IMR-90 (cell line): ENCODE results near the gene SKAP1. TPM values are rescaled to one million over a fixed set of nuclear protein-coding genes. Genes with fewer than 3 reads are reported as not detected.

Experiments used
- ATAC-seq: fragments of 200-7000 bp; cut with Tn5 transposase; 2 replicates; pipeline ENCODE4 v1.9.1; 2020; ENCODE audit warnings: low read depth, mild to moderate bottlenecking, moderate library complexity
- BruUV-seq: library from RNA; stranded (reverse); fragments of 400-500 nt; replicated peaks from 2 replicates; lab custom pipeline; 2021; lab: Mats Ljungman, UMichigan
- CTCF ChIA-PET: fragments of 300-600 bp; formaldehyde crosslinking; extraction: SDS; loops from one replicate; lab custom pipeline; 2021; ENCODE audit warnings: antibody characterized with exemption; lab: Yijun Ruan, JAX
- POLR2A ChIA-PET: fragments of 300-600 bp; sonication (Branson Sonifier 250); formaldehyde crosslinking; loops from one replicate; lab custom pipeline; 2022; ENCODE audit warnings: antibody characterized with exemption; ENCODE audit not compliant: unreplicated experiment; lab: Charles Lee
- DNase-seq: peaks from one replicate; pipeline ENCODE4 v3.0.0; 2013
- H2AFZ ChIP-seq: replicated peaks from 2 replicates; pipeline ENCODE3; 2013; ENCODE audit warnings: low read length, mild to moderate bottlenecking; ENCODE audit not compliant: poor library complexity
- H2AK5ac ChIP-seq: 2 replicates; pipeline ENCODE4 v1.6.1; 2013; ENCODE audit warnings: low read depth, low read length, inconsistent platforms
- H2AK9ac ChIP-seq: replicated peaks from 2 replicates; pipeline ENCODE3; 2013; ENCODE audit warnings: mild to moderate bottlenecking, low read depth, low read length, moderate library complexity; ENCODE audit not compliant: poor library complexity
- H2BK120ac ChIP-seq: 2 replicates; pipeline ENCODE4 v1.6.1; 2013; ENCODE audit warnings: low read depth, low read length, inconsistent platforms
- H2BK15ac ChIP-seq: 3 replicates; pipeline ENCODE4 v1.6.1; 2013; ENCODE audit warnings: low read depth, low read length, inconsistent platforms
- H2BK20ac ChIP-seq: 2 replicates; pipeline ENCODE4 v1.6.1; 2013; ENCODE audit warnings: low read depth, mild to moderate bottlenecking, inconsistent platforms, low read length, moderate library complexity
- H2BK5ac ChIP-seq: 2 replicates; pipeline ENCODE4 v1.6.1; 2013; ENCODE audit warnings: mild to moderate bottlenecking, low read depth, low read length, inconsistent platforms; ENCODE audit not compliant: poor library complexity, severe bottlenecking
- H3K14ac ChIP-seq: replicated peaks from 2 replicates; pipeline ENCODE4 v1.6.1; 2013; ENCODE audit warnings: low read depth, low read length, inconsistent platforms
- H3K18ac ChIP-seq: 2 replicates; pipeline ENCODE4 v1.6.1; 2013; ENCODE audit warnings: low read depth, low read length, control low read depth
- H3K23ac ChIP-seq: 2 replicates; pipeline ENCODE4 v1.6.1; 2013; ENCODE audit warnings: low read depth, low read length, inconsistent platforms
- H3K27ac ChIP-seq: 2 replicates; pipeline ENCODE4 v1.5.1; 2013; ENCODE audit warnings: mild to moderate bottlenecking, control low read depth, low read length; ENCODE audit not compliant: insufficient read depth
- H3K27me3 ChIP-seq: 2 replicates; pipeline ENCODE4 v1.6.1; 2013; ENCODE audit warnings: low read length; ENCODE audit not compliant: control insufficient read depth, insufficient read depth
- H3K36me3 ChIP-seq: 2 replicates; pipeline ENCODE4 v1.6.1; 2013; ENCODE audit warnings: low read length, mixed read lengths; ENCODE audit not compliant: control insufficient read depth, insufficient read depth
- H3K4ac ChIP-seq: 2 replicates; pipeline ENCODE4 v1.6.1; 2013; ENCODE audit warnings: low read depth, low read length, inconsistent platforms
- H3K4me1 ChIP-seq: 2 replicates; pipeline ENCODE4 v1.6.1; 2013; ENCODE audit warnings: low read length, mixed read lengths; ENCODE audit not compliant: control insufficient read depth, insufficient read depth
- H3K4me2 ChIP-seq: 2 replicates; pipeline ENCODE4 v1.6.1; 2013; ENCODE audit warnings: low read depth, mild to moderate bottlenecking, control low read depth, low read length, moderate library complexity
- H3K4me3 ChIP-seq: 2 replicates; pipeline ENCODE4 v1.5.1; 2013; ENCODE audit warnings: low read depth, mild to moderate bottlenecking, control low read depth, low read length, moderate library complexity; ENCODE audit not compliant: insufficient read depth
- H3K56ac ChIP-seq: 2 replicates; pipeline ENCODE4 v1.6.1; 2013; ENCODE audit warnings: low read length, inconsistent platforms; ENCODE audit not compliant: insufficient read depth; ENCODE audit errors: extremely low read depth
- H3K79me1 ChIP-seq, 2 experiments: 2 replicates each; pipeline ENCODE4 v1.6.1; 2013; ENCODE audit warnings: low read length in 2 of 2, inconsistent platforms in 1 of 2, low read depth in 1 of 2
- H3K9ac ChIP-seq: 2 replicates; pipeline ENCODE4 v1.6.1; 2013; ENCODE audit warnings: low read depth, low read length, control low read depth
- H3K9me1 ChIP-seq: 2 replicates; pipeline ENCODE4 v1.6.1; 2013; ENCODE audit warnings: low read length, inconsistent platforms; ENCODE audit not compliant: insufficient read depth
- H3K9me3 ChIP-seq: 2 replicates; pipeline ENCODE4 v1.6.1; 2013; ENCODE audit warnings: low read length; ENCODE audit not compliant: control insufficient read depth, insufficient read depth
- H4K20me1 ChIP-seq: 2 replicates; pipeline ENCODE4 v1.6.1; 2013; ENCODE audit warnings: low read length, inconsistent platforms; ENCODE audit not compliant: insufficient read depth
- H4K5ac ChIP-seq: 2 replicates; pipeline ENCODE4 v1.6.1; 2013; ENCODE audit warnings: mild to moderate bottlenecking, low read depth, low read length, control low read depth
- H4K8ac ChIP-seq, 2 experiments: 2 replicates each; pipeline ENCODE4 v1.6.1; 2013; ENCODE audit warnings: low read depth in 2 of 2, low read length in 2 of 2, control low read depth in 1 of 2, inconsistent platforms in 1 of 2
- H4K91ac ChIP-seq: 2 replicates; pipeline ENCODE4 v1.6.1; 2013; ENCODE audit warnings: low read depth, low read length, inconsistent platforms; ENCODE audit not compliant: insufficient read depth
- BHLHE40 ChIP-seq: fragments of 150-350 bp; IDR thresholded peaks from 2 replicates; pipeline ENCODE4 v1.6.1; 2016; ENCODE audit warnings: mild to moderate bottlenecking, low read depth, low read length
- CEBPB ChIP-seq: IDR thresholded peaks from 2 replicates; pipeline ENCODE4 v1.6.1; 2012; ENCODE audit warnings: low read depth, low read length, improper control_type of control experiment
- CHD1 ChIP-seq: IDR thresholded peaks from 2 replicates; pipeline ENCODE4 v1.6.1; 2012; ENCODE audit warnings: low read depth, low read length, improper control_type of control experiment
- FOS ChIP-seq: fragments of 150-350 bp; IDR thresholded peaks from 2 replicates; pipeline ENCODE4 v1.6.1; 2016; ENCODE audit warnings: low read depth, low read length
- MAFK ChIP-seq: IDR thresholded peaks from 2 replicates; pipeline ENCODE4 v1.6.1; 2012; ENCODE audit warnings: low read depth, low read length, improper control_type of control experiment
- MAZ ChIP-seq: IDR thresholded peaks from 2 replicates; pipeline ENCODE4 v1.6.1; 2012; ENCODE audit warnings: low read depth, mild to moderate bottlenecking, low read length, improper control_type of control experiment, moderate library complexity, borderline replicate concordance
- MXI1 ChIP-seq: IDR thresholded peaks from 2 replicates; pipeline ENCODE4 v1.6.1; 2012; ENCODE audit warnings: low read depth, mild to moderate bottlenecking, low read length, moderate library complexity, borderline replicate concordance
- NFE2L2 ChIP-seq: fragments of 150-350 bp; IDR thresholded peaks from 2 replicates; pipeline ENCODE4 v1.6.1; 2016; ENCODE audit warnings: low read depth, mild to moderate bottlenecking, low read length
- POLR2A ChIP-seq: IDR thresholded peaks from 2 replicates; pipeline ENCODE4 v1.6.1; 2012; ENCODE audit warnings: mild to moderate bottlenecking, low read depth, low read length
- RAD21 ChIP-seq: IDR thresholded peaks from 2 replicates; pipeline ENCODE4 v1.6.1; 2012; ENCODE audit warnings: low read length, improper control_type of control experiment
- RCOR1 ChIP-seq: IDR thresholded peaks from 2 replicates; pipeline ENCODE4 v1.6.1; 2012; ENCODE audit warnings: mild to moderate bottlenecking, low read length, improper control_type of control experiment; ENCODE audit not compliant: insufficient replicate concordance
- RFX5 ChIP-seq: IDR thresholded peaks from 2 replicates; pipeline ENCODE4 v1.8.0; 2012; ENCODE audit warnings: low read depth, mild to moderate bottlenecking, low read length, moderate library complexity
- SMC3 ChIP-seq: fragments of 150-350 bp; IDR thresholded peaks from 2 replicates; pipeline ENCODE4 v1.6.1; 2016; ENCODE audit warnings: low read depth, mild to moderate bottlenecking, antibody characterized with exemption, low read length, moderate library complexity
- WGBS, 2 experiments: methylation state at CpG; one replicate each; pipeline versions ENCODE4 v1.1.5 to v1.1.7; 2013; ENCODE audit warnings: missing lambda C conversion rate in 2 of 2; ENCODE audit not compliant: insufficient read length in 1 of 2; ENCODE audit errors: extremely low coverage in 2 of 2; 5-methylcytosine and 5-hydroxymethylcytosine counted together
- dilution Hi-C: fragments of 300-500 bp; cut with HindIII; formaldehyde crosslinking; loops from one replicate; pipeline ENCODE4 v1.14.3; 2018; ENCODE audit warnings: low sequenced_read_pairs; ENCODE audit not compliant: unreplicated experiment
- in situ Hi-C: fragments of 300-500 bp; cut with MboI; formaldehyde crosslinking; loops from 3 replicates; pipeline ENCODE4 v1.14.3; 2019; ENCODE audit warnings: low sequenced_read_pairs, inconsistent platforms, mixed read lengths
- intact Hi-C: fragments of 100-400 bp; cut with micrococcal nuclease; formaldehyde crosslinking; loops from 2 replicates; pipeline ENCODE4 v1.10.0; 2022
- polyA plus RNA-seq, 3 experiments: library from polyadenylated mRNA; depleted of rRNA; stranded (reverse); fragments of >200 nt; gene quantifications; 2 replicates each; pipeline ENCODE4 v1.2.3, GENCODE V29; 2012; ENCODE audit warnings: low replicate concordance in 1 of 3
- total RNA-seq: library from RNA; depleted of rRNA; stranded (reverse); fragments of >200 nt; gene quantifications from 2 replicates; pipeline ENCODE4 v1.2.3, GENCODE V29; 2012
- TF ChIP-seq, protein P1 (sequence below): fragments of 150-350 bp; IDR thresholded peaks from 2 replicates; pipeline ENCODE4 v1.6.1; 2016; ENCODE audit warnings: low read depth, mild to moderate bottlenecking, low read length, moderate library complexity, borderline replicate concordance
- TF ChIP-seq, protein P2 (sequence below): fragments of 150-350 bp; IDR thresholded peaks from 2 replicates; pipeline ENCODE4 v1.6.1; 2017; ENCODE audit warnings: mild to moderate bottlenecking, antibody characterized with exemption, low read length, low read depth
- TF ChIP-seq, protein P3 (sequence below): conservative IDR thresholded peaks from 2 replicates; pipeline ENCODE4 v1.5.1; 2012; ENCODE audit warnings: mild to moderate bottlenecking, low read depth, low read length, improper control_type of control experiment

Gene SKAP1
- total and polyA plus RNA-seq, 2 of the 4 experiments (the other 2 are of a cell fraction), result not detected

DNA sequence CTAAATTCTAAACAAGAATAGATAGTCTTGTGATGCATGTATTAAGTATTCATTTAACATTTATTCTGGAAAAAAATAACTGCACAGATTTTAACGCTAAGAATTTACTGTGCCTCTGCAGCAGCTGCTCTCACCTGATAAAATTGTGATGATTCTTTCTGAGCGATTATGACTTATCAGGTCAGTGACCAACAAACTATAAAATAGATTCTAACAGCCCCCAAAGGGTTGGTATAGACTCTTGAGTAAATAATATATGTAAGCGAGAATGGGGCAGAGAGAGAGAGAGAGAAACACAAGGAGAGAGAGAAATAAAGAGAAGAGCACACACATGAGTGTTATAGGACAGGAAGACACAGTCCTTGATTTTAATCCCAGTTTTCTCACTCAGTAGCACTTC lies 178.1 kb downstream of the SKAP1 start:
- H3K56ac ChIP-seq, result no peak overlapping the region
- intact Hi-C loops, result no loop called here
- no peaks in the 10 kb centered on the region for H4K20me1 ChIP-seq
- H3K36me3 ChIP-seq, result no peaks in the 10 kb centered on the region
- no peak overlapping the region for H4K91ac ChIP-seq
- no peak overlapping the region for H2BK120ac ChIP-seq
- no TSS peak for BruUV-seq
- H3K79me1 ChIP-seq, result no peaks in the 10 kb centered on the region
- no peak overlapping the region for H3K18ac ChIP-seq
- ChIA-PET CTCF (no interaction called here), POLR2A (interaction anchor here (0.5 kb wide), 1 partner anchor 423 kb away, joined by 7 read pairs; no protein-coding TSS in a partner anchor)
- ATAC-seq (no peak), DNase-seq (no peak)
- no peak overlapping the region for H2BK5ac ChIP-seq
- H3K9ac ChIP-seq, result no peak overlapping the region
- H3K4me3 ChIP-seq, result no peak overlapping the region
- no peaks in the 10 kb centered on the region for H3K9me3 ChIP-seq
- TF ChIP-seq BHLHE40 (no peak), CHD1 (no peak), NFE2L2 (no peak), POLR2A (no peak), RCOR1 (no peak), RFX5 (no peak), MAFK (no peak), RAD21 (no peak), FOS (no peak), SMC3 (no peak), CEBPB (no peak), MAZ (no peak), MXI1 (no peak)
- TF ChIP-seq, protein P1, sequence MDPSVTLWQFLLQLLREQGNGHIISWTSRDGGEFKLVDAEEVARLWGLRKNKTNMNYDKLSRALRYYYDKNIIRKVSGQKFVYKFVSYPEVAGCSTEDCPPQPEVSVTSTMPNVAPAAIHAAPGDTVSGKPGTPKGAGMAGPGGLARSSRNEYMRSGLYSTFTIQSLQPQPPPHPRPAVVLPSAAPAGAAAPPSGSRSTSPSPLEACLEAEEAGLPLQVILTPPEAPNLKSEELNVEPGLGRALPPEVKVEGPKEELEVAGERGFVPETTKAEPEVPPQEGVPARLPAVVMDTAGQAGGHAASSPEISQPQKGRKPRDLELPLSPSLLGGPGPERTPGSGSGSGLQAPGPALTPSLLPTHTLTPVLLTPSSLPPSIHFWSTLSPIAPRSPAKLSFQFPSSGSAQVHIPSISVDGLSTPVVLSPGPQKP, result no peak
- TF ChIP-seq, protein P2, sequence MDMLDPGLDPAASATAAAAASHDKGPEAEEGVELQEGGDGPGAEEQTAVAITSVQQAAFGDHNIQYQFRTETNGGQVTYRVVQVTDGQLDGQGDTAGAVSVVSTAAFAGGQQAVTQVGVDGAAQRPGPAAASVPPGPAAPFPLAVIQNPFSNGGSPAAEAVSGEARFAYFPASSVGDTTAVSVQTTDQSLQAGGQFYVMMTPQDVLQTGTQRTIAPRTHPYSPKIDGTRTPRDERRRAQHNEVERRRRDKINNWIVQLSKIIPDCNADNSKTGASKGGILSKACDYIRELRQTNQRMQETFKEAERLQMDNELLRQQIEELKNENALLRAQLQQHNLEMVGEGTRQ, result no peak
- TF ChIP-seq, protein P3, sequence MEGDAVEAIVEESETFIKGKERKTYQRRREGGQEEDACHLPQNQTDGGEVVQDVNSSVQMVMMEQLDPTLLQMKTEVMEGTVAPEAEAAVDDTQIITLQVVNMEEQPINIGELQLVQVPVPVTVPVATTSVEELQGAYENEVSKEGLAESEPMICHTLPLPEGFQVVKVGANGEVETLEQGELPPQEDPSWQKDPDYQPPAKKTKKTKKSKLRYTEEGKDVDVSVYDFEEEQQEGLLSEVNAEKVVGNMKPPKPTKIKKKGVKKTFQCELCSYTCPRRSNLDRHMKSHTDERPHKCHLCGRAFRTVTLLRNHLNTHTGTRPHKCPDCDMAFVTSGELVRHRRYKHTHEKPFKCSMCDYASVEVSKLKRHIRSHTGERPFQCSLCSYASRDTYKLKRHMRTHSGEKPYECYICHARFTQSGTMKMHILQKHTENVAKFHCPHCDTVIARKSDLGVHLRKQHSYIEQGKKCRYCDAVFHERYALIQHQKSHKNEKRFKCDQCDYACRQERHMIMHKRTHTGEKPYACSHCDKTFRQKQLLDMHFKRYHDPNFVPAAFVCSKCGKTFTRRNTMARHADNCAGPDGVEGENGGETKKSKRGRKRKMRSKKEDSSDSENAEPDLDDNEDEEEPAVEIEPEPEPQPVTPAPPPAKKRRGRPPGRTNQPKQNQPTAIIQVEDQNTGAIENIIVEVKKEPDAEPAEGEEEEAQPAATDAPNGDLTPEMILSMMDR, result no peak
- H2BK20ac ChIP-seq, result no peak overlapping the region
- no peak overlapping the region for H3K27ac ChIP-seq
- peaks cover 33% of the 10 kb centered on the region for H3K27me3 ChIP-seq
- H4K8ac ChIP-seq, result no peak overlapping the region
- H3K4ac ChIP-seq, result no peak overlapping the region
- H2AFZ ChIP-seq, result no peak overlapping the region
- dilution Hi-C loops, result no loop called here
- no peak overlapping the region for H2AK5ac ChIP-seq
- no peaks in the 10 kb centered on the region for H3K9me1 ChIP-seq
- no CpG with 5 or more reads among the region's 3 CpGs for WGBS, 2 experiments
- no peak overlapping the region for H4K5ac ChIP-seq
- H3K4me1 ChIP-seq, result no peaks in the 10 kb centered on the region
- H3K23ac ChIP-seq, result no peak overlapping the region
- H2AK9ac ChIP-seq, result no peak overlapping the region
- H3K14ac ChIP-seq, result no peak overlapping the region
- in situ Hi-C loops, result no loop called here
- no peak overlapping the region for H2BK15ac ChIP-seq
- H3K4me2 ChIP-seq, result no peak overlapping the region
